Activated naive CD8-positive, alpha-beta T cell treated with anti-CD3 and anti-CD28 coated beads, Interleukin-2, amount 50 U/mL, for 24 hours (primary cell): Measurements from ENCODE around the gene ZBTB7B.
"Not testable (repeated sequence)": the region's sequence is repeated elsewhere in the genome, so short reads cannot be mapped to it uniquely, and the experiment has no call there.

Source experiments
- ATAC-seq: fragments of 150-1000 bp; cut with Tn5 transposase; one replicate; pipeline ENCODE4 v1.10.0; 2021
- DNase-seq: peaks from one replicate; pipeline ENCODE4 v3.0.0; 2021
- H3K27ac Mint-ChIP-seq: one replicate; pipeline ENCODE4 v1.8.0; 2021; ENCODE audit warnings: mild to moderate bottlenecking, mixed read lengths
- H3K27me3 Mint-ChIP-seq: one replicate; pipeline ENCODE4 v1.8.0; 2021; ENCODE audit warnings: mixed read lengths
- H3K36me3 Mint-ChIP-seq: one replicate; pipeline ENCODE4 v1.8.0; 2021; ENCODE audit warnings: low read depth, mixed read lengths
- H3K4me1 Mint-ChIP-seq: one replicate; pipeline ENCODE4 v1.8.0; 2021; ENCODE audit warnings: mixed read lengths
- H3K4me3 Mint-ChIP-seq: one replicate; pipeline ENCODE4 v1.8.0; 2021; ENCODE audit warnings: mild to moderate bottlenecking, moderate library complexity, mixed read lengths
- H3K9me3 Mint-ChIP-seq: one replicate; pipeline ENCODE4 v1.8.0; 2021; ENCODE audit warnings: mixed read lengths

The ZBTB7B gene

DNA sequence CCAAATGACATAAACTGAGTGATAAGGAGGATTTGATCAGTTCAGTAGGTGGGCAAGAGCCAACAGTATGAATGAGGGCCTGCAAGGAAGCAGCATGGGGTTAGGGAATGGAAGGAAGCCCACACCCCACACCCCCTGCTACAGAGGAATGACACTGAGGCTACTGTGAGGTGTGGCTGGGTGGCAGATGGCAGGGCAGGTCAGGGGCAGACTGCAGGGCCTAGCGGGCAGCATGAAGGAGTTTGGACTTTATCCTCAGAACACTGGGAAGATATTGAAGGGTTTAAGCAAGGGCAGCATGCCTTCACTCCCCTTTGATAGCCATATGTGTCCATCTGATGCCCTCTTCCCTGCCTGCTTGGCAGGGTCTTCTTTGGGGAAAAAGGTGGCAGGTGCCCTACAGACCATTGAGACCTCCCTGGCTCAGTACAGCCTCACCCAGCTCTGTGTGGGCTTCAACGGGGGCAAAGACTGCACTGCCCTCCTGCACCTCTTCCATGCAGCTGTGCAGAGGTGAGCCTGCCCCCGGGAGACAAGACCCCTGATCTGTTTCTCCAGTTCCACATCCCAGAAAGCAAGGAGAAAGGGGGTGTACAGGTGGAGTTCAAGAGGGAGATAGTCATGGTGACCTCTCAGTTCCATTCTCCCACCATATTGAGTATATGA is 13.3 kb upstream of the ZBTB7B start:
- Mint-ChIP-seq H3K4me1 (peaks cover 15% of the 10 kb centered on the region), H3K36me3 (peaks cover 24% of the 10 kb centered on the region), H3K4me3 (no peak overlapping the region), H3K27me3 (no peaks in the 10 kb centered on the region), H3K27ac (no peak overlapping the region), H3K9me3 (no peaks in the 10 kb centered on the region)
- ATAC-seq (no peak), DNase-seq (no peak)

DNA sequence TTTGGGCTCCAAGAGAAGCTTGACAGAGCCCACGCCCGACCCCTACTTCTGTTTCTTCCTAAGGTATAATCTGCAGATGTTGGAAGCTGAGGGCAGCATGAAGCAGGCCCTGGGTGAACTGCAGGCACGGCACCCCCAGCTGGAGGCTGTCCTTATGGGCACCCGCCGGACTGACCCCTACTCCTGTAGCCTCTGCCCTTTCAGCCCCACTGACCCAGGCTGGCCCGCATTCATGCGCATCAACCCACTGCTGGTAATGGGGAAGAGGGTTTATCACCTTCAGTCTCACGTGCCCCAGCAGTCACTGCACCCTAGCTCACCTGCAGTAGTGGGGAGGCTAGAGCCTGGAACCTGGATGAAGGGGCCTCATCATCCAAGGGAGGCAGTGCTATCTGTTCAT is 12.3 kb upstream of the ZBTB7B start:
- H3K9me3 Mint-ChIP-seq: no peaks in the 10 kb centered on the region
- H3K27me3 Mint-ChIP-seq: no peaks in the 10 kb centered on the region
- peaks cover 14% of the 10 kb centered on the region for H3K4me1 Mint-ChIP-seq
- ATAC-seq (no peak), DNase-seq (no peak)
- no peak overlapping the region for H3K27ac Mint-ChIP-seq
- H3K36me3 Mint-ChIP-seq: peaks cover 21% of the 10 kb centered on the region
- no peak overlapping the region for H3K4me3 Mint-ChIP-seq

DNA sequence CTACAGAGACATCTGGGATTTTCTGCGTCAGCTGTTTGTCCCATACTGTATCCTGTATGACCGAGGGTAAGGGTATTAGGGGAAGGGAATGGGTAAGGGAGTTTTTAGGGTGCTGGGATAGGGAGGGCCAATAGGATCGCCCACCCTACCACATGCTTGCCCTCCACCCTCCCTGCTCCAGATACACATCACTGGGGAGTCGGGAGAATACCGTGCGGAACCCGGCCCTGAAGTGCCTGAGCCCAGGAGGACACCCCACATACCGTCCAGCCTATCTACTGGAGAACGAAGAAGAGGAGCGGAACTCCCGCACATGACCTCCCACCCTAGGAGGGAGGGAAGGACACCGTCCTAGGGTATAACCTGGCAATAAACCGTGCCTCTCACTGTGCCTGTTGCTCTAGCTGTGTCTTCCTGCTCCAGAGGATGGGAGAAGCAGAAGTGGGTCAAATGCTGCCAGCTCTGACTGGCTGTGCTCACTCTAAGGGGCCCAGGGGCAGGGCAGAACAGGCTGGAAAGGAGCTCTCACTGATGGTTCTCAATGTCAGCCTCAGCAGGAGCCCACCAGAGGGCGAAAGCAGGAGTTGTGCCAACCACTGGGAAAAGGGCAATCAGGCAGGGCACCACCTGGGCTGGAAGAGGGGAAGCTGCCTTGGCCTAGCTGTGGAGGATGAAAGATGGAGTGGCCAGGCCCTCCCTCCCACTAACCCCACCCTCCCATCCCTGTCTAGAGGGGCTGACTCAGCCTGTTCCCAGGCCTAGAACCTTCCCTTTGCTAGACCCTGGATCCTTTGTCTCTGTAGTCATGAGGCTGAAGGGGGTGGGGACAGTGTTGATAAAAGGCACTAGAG is 9.7 kb upstream of the ZBTB7B start:
- DNase-seq (no peak), ATAC-seq (no peak)
- Mint-ChIP-seq H3K27ac (no peak overlapping the region), H3K36me3 (peaks cover 17% of the 10 kb centered on the region), H3K4me1 (peaks cover 20% of the 10 kb centered on the region), H3K4me3 (no peak overlapping the region), H3K27me3 (no peaks in the 10 kb centered on the region), H3K9me3 (no peaks in the 10 kb centered on the region)

DNA sequence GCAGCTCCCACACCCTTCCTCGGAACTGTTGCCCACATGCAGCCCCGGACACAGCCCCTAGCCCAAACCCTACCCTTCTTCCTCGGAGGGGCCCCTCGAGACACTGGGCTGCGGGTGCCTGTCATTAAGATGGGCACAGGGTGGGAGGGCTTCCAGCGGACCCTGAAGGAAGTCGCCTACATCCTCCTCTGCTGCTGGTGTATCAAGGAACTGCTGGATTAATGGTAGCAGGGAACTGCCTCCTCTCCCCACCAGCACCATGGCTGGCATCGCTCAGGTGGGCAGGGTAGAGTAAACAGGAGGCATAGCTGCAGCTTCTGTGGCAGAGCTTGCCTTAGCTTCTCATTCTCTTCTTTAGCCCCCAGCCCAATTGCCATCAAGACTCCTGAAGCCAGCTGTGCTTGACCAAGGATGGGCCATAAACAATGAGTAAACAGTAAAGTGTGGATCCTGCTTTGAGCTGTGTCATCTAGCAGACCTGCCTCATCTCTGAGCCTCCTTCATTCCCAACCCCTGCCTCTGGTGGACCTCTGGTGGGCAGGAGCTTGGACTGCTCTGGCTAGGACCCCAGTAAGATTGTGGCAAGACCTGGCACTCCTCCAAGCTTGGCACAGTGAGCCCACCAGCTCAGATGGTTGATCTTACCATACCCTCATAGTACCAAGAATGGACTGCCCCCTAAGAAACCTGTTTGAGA is 8.9 kb upstream of the ZBTB7B start, which contains the start of gene LENEP:
Gene LENEP (plus strand): TSS at position 15 of the 697 bp plus-strand sequence. CDS start 22 bp downstream, at position 37.
- DNase-seq (no peak), ATAC-seq (no peak)
- Mint-ChIP-seq H3K4me1 (peaks cover 23% of the 10 kb centered on the region), H3K27ac (no peak within 1 kb of the TSS), H3K36me3 (peaks cover 11% of the 10 kb centered on the region), H3K9me3 (no peaks in the 10 kb centered on the region), H3K27me3 (no peaks in the 10 kb centered on the region), H3K4me3 (no peak within 1 kb of the TSS)

DNA sequence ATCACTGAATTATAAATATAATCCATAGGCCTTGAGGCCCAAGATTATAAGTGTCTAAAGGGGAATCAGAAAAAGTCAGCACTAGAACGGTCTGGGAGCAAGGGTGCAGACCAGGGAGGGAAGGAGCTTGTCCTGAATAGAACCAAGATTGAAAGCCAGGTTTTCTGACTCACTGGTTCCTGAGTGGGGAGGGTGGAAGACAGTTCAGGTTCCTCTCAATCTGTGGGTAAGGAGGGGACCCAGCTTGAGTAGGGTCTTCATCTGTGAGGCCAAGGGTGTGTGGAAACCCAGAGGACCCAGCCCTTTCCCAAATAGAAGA is 8.4 kb upstream of the ZBTB7B start:
- H3K4me3 Mint-ChIP-seq: no peak overlapping the region
- no peaks in the 10 kb centered on the region for H3K27me3 Mint-ChIP-seq
- no peak overlapping the region for H3K27ac Mint-ChIP-seq
- peaks cover 24% of the 10 kb centered on the region for H3K4me1 Mint-ChIP-seq
- DNase-seq: no peak
- peaks cover 7% of the 10 kb centered on the region for H3K36me3 Mint-ChIP-seq
- ATAC-seq: no peak
- H3K9me3 Mint-ChIP-seq: no peaks in the 10 kb centered on the region

DNA sequence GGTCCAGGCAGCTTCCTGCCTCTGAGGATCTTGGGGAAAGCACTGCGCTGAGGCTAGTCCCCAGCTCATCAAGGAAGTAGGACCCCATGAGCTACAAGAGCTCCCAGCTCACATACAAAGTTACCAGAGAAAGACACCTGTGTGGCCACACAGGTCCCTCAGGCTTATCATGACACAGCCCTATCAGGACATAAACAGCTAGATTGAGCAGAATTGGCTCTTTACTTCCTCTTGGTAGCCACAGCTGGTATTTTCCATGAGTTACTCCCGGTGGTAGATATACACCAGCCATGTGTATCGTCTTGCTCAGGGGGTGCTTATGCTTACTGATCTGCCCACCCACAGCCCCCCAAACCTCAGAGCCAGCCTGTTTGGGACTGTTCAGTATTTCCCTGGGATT is 8.0 kb upstream of the ZBTB7B start:
- Mint-ChIP-seq H3K27me3 (no peaks in the 10 kb centered on the region), H3K4me3 (no peak overlapping the region), H3K9me3 (no peaks in the 10 kb centered on the region), H3K4me1 (peaks cover 25% of the 10 kb centered on the region), H3K27ac (no peak overlapping the region), H3K36me3 (peaks cover 6% of the 10 kb centered on the region)
- no peak for DNase-seq
- no peak for ATAC-seq

DNA sequence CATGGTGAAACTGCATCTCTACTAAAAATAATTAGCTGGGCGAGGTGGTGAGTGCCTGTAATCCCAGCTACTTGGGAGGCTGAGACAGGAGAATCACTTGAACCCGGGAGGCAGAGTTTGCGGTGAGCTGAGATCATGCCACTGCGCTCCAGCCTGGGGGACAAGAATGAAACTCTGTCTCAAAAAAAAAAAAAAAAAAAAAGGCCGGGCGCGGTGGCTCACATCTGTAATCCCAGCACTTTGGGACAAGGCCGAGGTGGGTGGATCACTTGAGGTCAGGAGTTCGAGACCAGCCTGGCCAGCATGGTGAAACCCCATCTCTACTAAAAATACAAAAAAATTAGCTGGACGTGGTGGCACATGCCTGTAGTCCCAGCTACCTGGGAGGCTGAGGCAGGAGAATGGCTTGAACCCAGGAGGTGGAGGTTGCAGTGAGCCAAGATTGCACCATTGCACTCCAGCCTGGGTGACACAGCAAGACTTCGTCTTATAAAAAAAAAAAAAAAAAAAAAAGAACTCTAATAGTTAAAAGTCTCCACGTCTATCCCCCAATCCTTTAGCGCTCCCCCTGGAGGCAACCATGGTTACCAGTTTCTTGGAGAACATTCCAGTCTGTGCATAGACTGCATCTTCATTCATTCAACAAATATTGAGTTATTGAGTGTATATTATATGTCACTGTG is 7.2 kb upstream of the ZBTB7B start:
- H3K9me3 Mint-ChIP-seq, ATAC-seq, H3K4me3 Mint-ChIP-seq, H3K36me3 Mint-ChIP-seq, H3K27ac Mint-ChIP-seq, H3K27me3 Mint-ChIP-seq: not testable (repeated sequence)
- peak; percentile 38 for DNase-seq
- peaks cover 32% of the 10 kb centered on the region for H3K4me1 Mint-ChIP-seq

DNA sequence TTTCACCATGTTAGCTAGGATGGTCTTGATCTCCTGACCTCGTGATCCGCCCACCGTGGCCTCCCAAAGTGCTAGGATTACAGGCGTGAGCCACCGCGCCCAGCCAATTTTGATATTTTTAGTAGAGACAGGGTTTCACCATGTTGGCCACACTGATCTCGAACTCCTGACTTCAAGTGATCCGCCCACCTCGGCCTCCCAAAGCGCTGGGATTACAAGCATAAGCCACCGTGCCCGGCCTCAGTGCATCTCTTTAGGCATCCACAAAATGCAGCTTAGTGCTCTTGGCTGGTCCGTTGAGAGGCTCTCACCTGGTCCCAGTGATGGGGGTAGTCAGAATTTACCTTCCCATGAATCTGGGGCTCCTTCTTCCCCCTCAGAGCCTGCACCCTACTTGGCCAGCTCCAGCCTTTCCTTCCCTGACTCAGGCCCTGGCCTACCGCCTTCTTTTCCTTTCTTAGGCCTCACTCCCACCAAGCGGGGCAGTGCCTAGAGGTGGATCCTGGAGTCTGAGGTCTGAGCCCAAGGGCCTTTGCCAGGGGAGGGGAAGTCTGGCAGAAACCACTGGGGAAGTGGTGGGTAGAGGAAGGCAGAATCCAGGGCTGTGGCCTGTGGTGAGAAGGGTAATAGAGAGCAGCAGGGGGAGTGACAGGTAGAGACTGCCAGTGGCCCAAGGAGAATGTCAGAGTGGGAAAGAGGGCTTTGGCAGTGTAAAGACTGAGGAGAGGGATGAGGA is 5.5 kb upstream of the ZBTB7B start:
- Mint-ChIP-seq H3K27me3 (no peaks in the 10 kb centered on the region), H3K9me3 (no peaks in the 10 kb centered on the region), H3K4me1 (peaks cover 34% of the 10 kb centered on the region), H3K4me3 (no peak overlapping the region), H3K36me3 (peaks cover 6% of the 10 kb centered on the region), H3K27ac (no peak overlapping the region)
- DNase-seq (no peak), ATAC-seq (no peak)

DNA sequence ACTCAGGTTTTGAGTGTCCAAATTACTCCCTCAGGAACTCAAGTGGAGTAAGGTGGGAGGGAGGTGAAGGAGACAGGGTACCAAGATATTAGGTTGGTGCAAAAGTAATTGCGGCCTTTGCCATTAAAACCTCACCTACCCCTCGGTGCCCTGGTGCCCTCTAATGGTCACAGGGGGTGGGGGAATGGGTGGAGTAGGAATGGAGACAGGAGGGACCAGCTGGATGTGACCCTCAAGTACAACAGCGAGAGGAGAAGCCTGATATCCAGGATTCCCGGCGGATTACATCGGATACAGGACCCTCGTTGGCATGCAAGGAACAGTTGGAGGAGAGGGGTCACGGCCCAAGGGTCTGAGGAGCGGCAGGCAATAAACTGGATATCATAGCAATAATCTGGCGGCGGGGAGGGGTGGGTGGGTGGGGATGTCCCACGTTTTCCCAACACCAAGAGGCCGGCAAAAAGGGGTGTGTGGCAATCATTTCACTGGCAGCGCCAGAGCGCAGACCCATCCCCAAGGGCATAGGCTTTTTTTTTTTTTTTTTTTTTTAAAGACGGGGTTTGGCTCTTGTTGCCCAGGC is 4.3 kb upstream of the ZBTB7B start:
- Mint-ChIP-seq H3K4me1 (peaks cover 37% of the 10 kb centered on the region), H3K27me3 (no peaks in the 10 kb centered on the region), H3K9me3 (no peaks in the 10 kb centered on the region), H3K36me3 (peaks cover 4% of the 10 kb centered on the region), H3K4me3 (peak overlapping the region; percentile 43), H3K27ac (no peak overlapping the region)
- ATAC-seq: no peak
- DNase-seq: no peak

DNA sequence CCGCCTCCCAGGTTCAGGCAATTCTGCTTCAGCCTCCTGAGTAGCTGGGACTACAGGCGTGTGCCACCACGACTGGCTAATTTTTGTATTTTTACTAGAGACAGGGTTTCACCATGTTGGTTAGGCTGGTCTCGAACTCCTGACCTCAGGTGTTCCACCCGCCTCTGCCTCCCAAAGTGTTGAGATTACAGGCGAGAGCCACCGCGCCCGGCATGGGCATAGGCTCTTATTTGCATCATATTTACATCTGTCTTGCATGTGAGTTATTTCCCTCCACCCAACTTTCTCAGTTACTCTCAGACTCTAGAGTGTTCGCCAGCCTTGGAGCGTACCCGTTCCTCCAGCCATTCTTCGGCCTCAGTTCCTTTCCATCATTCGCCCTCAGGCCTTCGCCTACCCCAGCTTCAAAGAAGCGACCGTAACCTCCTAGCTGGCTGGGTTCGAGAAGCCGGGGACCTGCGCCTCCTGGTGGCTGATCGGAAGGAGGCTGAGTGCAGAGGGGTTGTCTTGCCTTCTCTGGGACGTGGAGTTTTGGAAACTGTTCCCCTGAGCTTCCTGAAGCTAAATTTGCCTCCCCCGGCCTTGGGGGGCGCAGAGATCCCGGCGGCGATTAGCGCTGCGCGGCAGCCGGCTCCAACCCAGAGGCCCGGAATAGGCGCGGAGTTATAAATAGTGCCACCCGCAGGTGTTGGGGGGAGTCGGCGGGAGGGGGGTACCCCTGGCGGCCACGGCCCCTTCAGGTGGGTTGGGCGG is 3.6 kb upstream of the ZBTB7B start:
- Mint-ChIP-seq H3K27me3 (no peaks in the 10 kb centered on the region), H3K4me3 (peak overlapping the region; percentile 68), H3K4me1 (peaks cover 42% of the 10 kb centered on the region), H3K9me3 (no peaks in the 10 kb centered on the region), H3K36me3 (peaks cover under 1% of the 10 kb centered on the region), H3K27ac (peak overlapping the region; percentile 79)
- DNase-seq: peak; percentile 88
- ATAC-seq: peak; percentile 30

DNA sequence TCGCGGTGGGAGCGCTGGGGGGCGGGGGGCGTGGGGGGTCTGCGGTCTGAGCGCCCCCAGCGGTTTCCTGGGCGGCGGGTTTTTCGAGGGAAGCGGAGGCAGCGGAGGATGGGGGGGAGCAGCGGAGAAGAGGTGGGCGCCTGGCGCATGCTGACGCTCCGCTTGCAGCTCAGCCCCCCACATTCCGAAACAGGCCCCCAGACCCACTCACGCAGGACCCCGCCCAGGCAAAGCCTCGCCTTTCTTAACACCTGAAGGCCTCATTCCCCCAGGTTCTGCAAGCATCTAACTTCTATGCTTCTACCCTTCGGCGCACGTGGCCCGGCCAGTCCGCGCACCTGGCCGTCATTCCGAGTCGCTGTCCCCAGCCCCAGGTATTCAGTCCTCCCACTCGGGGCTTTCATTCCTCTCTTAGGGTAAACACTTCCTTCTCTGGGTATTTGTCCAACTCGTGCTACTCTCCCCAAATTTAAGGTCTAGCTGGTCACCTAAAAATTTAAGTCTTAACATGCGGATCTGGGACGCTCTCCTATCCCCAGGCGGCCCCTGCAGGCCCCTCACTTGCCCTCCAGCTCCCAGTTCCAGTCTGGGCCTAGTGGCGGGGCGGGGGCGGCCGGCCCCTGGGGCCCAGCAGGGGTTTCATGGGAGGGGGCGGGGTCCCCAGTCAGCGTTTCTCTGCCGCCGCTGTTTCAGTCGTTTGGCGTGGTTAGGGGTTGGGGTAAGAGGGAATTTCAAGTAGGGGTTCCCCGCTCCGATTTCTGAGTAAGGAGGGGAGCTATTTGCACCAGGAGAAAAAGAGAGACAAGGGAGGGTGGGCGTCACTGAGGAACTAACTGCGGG is 2.8 kb upstream of the ZBTB7B start:
- Mint-ChIP-seq H3K27me3 (no peaks in the 10 kb centered on the region), H3K27ac (peak overlapping the region; percentile 94), H3K36me3 (no peaks in the 10 kb centered on the region), H3K4me3 (peak overlapping the region; percentile 86), H3K4me1 (peaks cover 46% of the 10 kb centered on the region), H3K9me3 (no peaks in the 10 kb centered on the region)
- peak; percentile 79 for DNase-seq
- ATAC-seq: peak; percentile 10

DNA sequence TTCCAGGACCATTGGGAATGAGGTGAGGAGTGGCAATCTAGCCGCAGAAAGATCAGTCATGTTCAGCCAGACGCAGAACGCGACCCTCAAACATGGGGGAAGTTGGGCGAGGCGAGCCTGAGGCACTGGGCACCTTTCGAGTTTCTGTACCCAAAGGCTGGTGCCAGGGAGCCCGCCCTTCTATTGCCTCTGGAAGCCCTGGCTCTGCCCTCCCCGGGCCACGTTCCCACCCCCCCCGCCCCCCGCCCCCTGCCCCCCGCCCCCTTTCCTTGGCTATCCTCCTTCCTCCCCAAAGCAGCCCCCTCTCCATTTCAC is 2.2 kb upstream of the ZBTB7B start:
- peak; percentile 64 for DNase-seq
- Mint-ChIP-seq H3K4me1 (peaks cover 48% of the 10 kb centered on the region), H3K27ac (peak overlapping the region; percentile 94), H3K36me3 (no peaks in the 10 kb centered on the region), H3K4me3 (peak overlapping the region; percentile 86), H3K27me3 (no peaks in the 10 kb centered on the region), H3K9me3 (no peaks in the 10 kb centered on the region)
- ATAC-seq: no peak
